ENCODE measurements around the gene SAXO1. TPM values are rescaled to one million over a fixed set of nuclear protein-coding genes. Genes with fewer than 3 reads are reported as not detected.

Gene SAXO1
- total RNA-seq, 1 donor from 2014 or later: 0.09 TPM

DNA sequence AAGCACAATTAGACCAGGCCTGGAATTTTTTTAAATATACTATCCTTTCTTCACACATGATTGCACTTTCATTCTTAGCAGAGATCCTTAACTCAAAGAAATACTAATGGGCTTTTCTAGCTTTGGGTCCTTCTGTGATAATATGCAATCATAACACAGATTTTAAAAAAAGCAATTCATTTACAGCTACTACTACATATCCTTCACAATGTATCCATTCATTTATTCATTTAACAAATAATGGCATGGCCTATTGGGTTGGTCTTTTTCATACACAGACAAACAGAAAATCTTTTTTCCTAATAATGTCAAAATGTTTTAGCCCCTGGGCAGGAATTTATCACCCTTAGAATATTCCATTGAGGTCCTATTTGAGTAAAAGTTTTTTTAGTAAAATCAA lies 47.0 kb downstream of the SAXO1 start:
- TF ChIP-seq, protein P1, sequence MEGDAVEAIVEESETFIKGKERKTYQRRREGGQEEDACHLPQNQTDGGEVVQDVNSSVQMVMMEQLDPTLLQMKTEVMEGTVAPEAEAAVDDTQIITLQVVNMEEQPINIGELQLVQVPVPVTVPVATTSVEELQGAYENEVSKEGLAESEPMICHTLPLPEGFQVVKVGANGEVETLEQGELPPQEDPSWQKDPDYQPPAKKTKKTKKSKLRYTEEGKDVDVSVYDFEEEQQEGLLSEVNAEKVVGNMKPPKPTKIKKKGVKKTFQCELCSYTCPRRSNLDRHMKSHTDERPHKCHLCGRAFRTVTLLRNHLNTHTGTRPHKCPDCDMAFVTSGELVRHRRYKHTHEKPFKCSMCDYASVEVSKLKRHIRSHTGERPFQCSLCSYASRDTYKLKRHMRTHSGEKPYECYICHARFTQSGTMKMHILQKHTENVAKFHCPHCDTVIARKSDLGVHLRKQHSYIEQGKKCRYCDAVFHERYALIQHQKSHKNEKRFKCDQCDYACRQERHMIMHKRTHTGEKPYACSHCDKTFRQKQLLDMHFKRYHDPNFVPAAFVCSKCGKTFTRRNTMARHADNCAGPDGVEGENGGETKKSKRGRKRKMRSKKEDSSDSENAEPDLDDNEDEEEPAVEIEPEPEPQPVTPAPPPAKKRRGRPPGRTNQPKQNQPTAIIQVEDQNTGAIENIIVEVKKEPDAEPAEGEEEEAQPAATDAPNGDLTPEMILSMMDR (IDR thresholded peaks at IDR 0.05): no peak
- TF ChIP-seq EZH2 (IDR thresholded peaks at IDR 0.05) (no peak), EZH2phosphoT487 (IDR thresholded peaks at IDR 0.05) (no peak)
- Mint-ChIP-seq H3K27ac (no peak overlapping the region), H3K36me3 (no peaks in the 10 kb centered on the region), H3K9me3 (peaks cover 12% of the 10 kb centered on the region), H3K27me3 (ENCODE audit: insufficient read depth, low read depth) (peaks cover 6% of the 10 kb centered on the region), H3K4me1 (peaks cover 12% of the 10 kb centered on the region), H3K4me3 (no peak overlapping the region)
- H3K4me2 ChIP-seq: no peak overlapping the region
- no peaks in the 10 kb centered on the region for H3K36me3 ChIP-seq
- no peaks in the 10 kb centered on the region for H3K27me3 ChIP-seq
- no peaks in the 10 kb centered on the region for H4K20me1 ChIP-seq (ENCODE audit: low read depth)
- peaks cover 14% of the 10 kb centered on the region for H3K4me1 ChIP-seq
- H3K9ac ChIP-seq: no peak overlapping the region
- H3K9me3 ChIP-seq (ENCODE audit: low read depth): peaks cover 4% of the 10 kb centered on the region
- H3F3A ChIP-seq (ENCODE audit: low read depth): no peaks in the 10 kb centered on the region
- no peaks in the 10 kb centered on the region for H3K79me2 ChIP-seq (ENCODE audit: low read depth)
- H3K27ac ChIP-seq: no peak overlapping the region
- no peak for DNase-seq (ENCODE audit: low spot score)
- H3K4me3 ChIP-seq: no peak overlapping the region
- H2AFZ ChIP-seq (replicated peaks): no peak overlapping the region

GRCh38 chr9:18985464-18985951 lies 47.5 kb downstream of the SAXO1 start:
- no peak overlapping the region for H3K4me2 ChIP-seq
- TF ChIP-seq EZH2phosphoT487 (IDR thresholded peaks at IDR 0.05) (no peak), EZH2 (IDR thresholded peaks at IDR 0.05) (no peak)
- TF ChIP-seq, protein P1 (IDR thresholded peaks at IDR 0.05): no peak
- DNase-seq (ENCODE audit: low spot score): no peak
- Mint-ChIP-seq H3K4me3 (no peak overlapping the region), H3K9me3 (peaks cover 12% of the 10 kb centered on the region), H3K27me3 (ENCODE audit: insufficient read depth, low read depth) (peaks cover 6% of the 10 kb centered on the region), H3K36me3 (no peaks in the 10 kb centered on the region), H3K27ac (no peak overlapping the region), H3K4me1 (peaks cover 16% of the 10 kb centered on the region)
- no peaks in the 10 kb centered on the region for H3K27me3 ChIP-seq
- H3F3A ChIP-seq (ENCODE audit: low read depth): no peaks in the 10 kb centered on the region
- no peaks in the 10 kb centered on the region for H3K36me3 ChIP-seq
- H2AFZ ChIP-seq (replicated peaks): no peak overlapping the region
- H3K27ac ChIP-seq: no peak overlapping the region
- peaks cover 19% of the 10 kb centered on the region for H3K4me1 ChIP-seq
- no peaks in the 10 kb centered on the region for H3K79me2 ChIP-seq (ENCODE audit: low read depth)
- H4K20me1 ChIP-seq (ENCODE audit: low read depth): no peaks in the 10 kb centered on the region
- peaks cover 4% of the 10 kb centered on the region for H3K9me3 ChIP-seq (ENCODE audit: low read depth)
- H3K9ac ChIP-seq: no peak overlapping the region
- no peak overlapping the region for H3K4me3 ChIP-seq

GRCh38 chr9:18982262-18982620 lies 50.8 kb downstream of the SAXO1 start:
- H3K36me3 ChIP-seq: no peaks in the 10 kb centered on the region
- no peak overlapping the region for H3K27ac ChIP-seq
- H3K4me2 ChIP-seq: no peak overlapping the region
- no peaks in the 10 kb centered on the region for H3K27me3 ChIP-seq
- TF ChIP-seq EZH2 (IDR thresholded peaks at IDR 0.05) (no peak), EZH2phosphoT487 (IDR thresholded peaks at IDR 0.05) (no peak)
- TF ChIP-seq, protein P1 (IDR thresholded peaks at IDR 0.05): no peak
- no peak overlapping the region for H3K9ac ChIP-seq
- H3K27me3 Mint-ChIP-seq (ENCODE audit: insufficient read depth, low read depth): peaks cover 6% of the 10 kb centered on the region
- H3K27ac Mint-ChIP-seq: no peak overlapping the region
- peaks cover 27% of the 10 kb centered on the region for H3K4me1 ChIP-seq
- H3K79me2 ChIP-seq (ENCODE audit: low read depth): no peaks in the 10 kb centered on the region
- no peak overlapping the region for H2AFZ ChIP-seq (replicated peaks)
- no peaks in the 10 kb centered on the region for H3F3A ChIP-seq (ENCODE audit: low read depth)
- H3K4me3 ChIP-seq: no peak overlapping the region
- H3K36me3 Mint-ChIP-seq: no peaks in the 10 kb centered on the region
- H3K9me3 ChIP-seq (ENCODE audit: low read depth): peaks cover 4% of the 10 kb centered on the region
- no peaks in the 10 kb centered on the region for H4K20me1 ChIP-seq (ENCODE audit: low read depth)
- H3K9me3 Mint-ChIP-seq: peaks cover 12% of the 10 kb centered on the region
- peaks cover 22% of the 10 kb centered on the region for H3K4me1 Mint-ChIP-seq
- H3K4me3 Mint-ChIP-seq: no peak overlapping the region
- DNase-seq (ENCODE audit: low spot score): no peak

Data from neural progenitor cell (in vitro differentiated cells).